ENCODE results near the gene SLC25A10.

- no peak for TF ChIP-seq CTCF (IDR thresholded peaks at IDR 0.05)
- TF ChIP-seq POLR2A (IDR thresholded peaks at IDR 0.05) = no peak
- no peak for TF ChIP-seq POLR2AphosphoS5 (IDR thresholded peaks at IDR 0.05)
These were observed 996 bp downstream of the SLC25A10 start for GRCh38 chr17:81713004-81713555.
